DND-41 (cell line): ENCODE measurements around the gene CES4A.

Experiments used
- EZH2 ChIP-seq: IDR thresholded peaks from 3 replicates; pipeline ENCODE4 v1.6.1; 2012; ENCODE audit warnings: borderline replicate concordance, low read depth, mild to moderate bottlenecking, moderate library complexity, low read length, inconsistent platforms; ENCODE audit not compliant: severe bottlenecking
- TF ChIP-seq, protein P1 (sequence below): IDR thresholded peaks from 2 replicates; pipeline ENCODE4 v1.5.1; 2012; ENCODE audit warnings: borderline replicate concordance, low read length, moderate library complexity, mild to moderate bottlenecking; ENCODE audit not compliant: poor library complexity, severe bottlenecking; ENCODE audit errors: extremely low read depth

DNA sequence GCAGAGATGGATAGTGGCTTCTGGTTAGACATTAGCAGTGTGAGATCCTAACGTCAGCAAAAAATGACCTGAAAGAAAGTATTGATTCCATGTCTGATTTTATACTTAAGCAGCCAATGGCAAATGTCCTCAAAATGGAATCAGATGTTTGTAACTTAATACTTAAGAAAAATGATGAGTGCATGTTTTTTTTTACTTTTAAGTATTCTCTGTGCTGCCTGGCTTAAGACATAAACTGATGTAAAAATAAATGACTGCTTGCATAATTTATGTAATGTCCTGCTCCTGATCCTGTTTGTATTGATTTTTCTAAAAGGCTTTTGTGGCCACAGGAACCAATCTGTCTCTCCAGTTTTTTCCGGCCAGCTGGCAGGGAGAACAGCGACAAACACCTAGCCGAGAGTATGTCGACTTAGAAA lies 47.9 kb downstream of the CES4A start:
- no peak for TF ChIP-seq EZH2
- TF ChIP-seq, protein P1, sequence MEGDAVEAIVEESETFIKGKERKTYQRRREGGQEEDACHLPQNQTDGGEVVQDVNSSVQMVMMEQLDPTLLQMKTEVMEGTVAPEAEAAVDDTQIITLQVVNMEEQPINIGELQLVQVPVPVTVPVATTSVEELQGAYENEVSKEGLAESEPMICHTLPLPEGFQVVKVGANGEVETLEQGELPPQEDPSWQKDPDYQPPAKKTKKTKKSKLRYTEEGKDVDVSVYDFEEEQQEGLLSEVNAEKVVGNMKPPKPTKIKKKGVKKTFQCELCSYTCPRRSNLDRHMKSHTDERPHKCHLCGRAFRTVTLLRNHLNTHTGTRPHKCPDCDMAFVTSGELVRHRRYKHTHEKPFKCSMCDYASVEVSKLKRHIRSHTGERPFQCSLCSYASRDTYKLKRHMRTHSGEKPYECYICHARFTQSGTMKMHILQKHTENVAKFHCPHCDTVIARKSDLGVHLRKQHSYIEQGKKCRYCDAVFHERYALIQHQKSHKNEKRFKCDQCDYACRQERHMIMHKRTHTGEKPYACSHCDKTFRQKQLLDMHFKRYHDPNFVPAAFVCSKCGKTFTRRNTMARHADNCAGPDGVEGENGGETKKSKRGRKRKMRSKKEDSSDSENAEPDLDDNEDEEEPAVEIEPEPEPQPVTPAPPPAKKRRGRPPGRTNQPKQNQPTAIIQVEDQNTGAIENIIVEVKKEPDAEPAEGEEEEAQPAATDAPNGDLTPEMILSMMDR, result no peak
